ENCODE results near the gene MECR. TPM values are rescaled to one million over a fixed set of nuclear protein-coding genes. Genes with fewer than 3 reads are reported as not detected.

The MECR gene
- polyA plus RNA-seq, 1 of the 3 experiments (the other 2 are of a cell fraction) = 38.3 TPM

- no peak overlapping the region for H2AFZ ChIP-seq (ENCODE audit: low read depth)
- H3K4me2 ChIP-seq = peak overlapping the region; percentile 86
- WGBS (ENCODE audit: low lambda C conversion rate) = 58% methylated on average over 4 of the region's 4 CpGs
- peaks cover 6 to 14% of the 10 kb centered on the region in 2 experiments for H3K36me3 ChIP-seq (replicated peaks in 1 of 2; ENCODE audit: control insufficient read depth in 1 of 2, insufficient read depth in 2 of 2, low read length in 1 of 2)
- H3K4me3 ChIP-seq (ENCODE audit: low read depth in 2 of 2, low read length in 1 of 2) = peak overlapping the region; percentile 86 to 95; a peak in 3 of 4 replicates
- TF ChIP-seq, protein P1, sequence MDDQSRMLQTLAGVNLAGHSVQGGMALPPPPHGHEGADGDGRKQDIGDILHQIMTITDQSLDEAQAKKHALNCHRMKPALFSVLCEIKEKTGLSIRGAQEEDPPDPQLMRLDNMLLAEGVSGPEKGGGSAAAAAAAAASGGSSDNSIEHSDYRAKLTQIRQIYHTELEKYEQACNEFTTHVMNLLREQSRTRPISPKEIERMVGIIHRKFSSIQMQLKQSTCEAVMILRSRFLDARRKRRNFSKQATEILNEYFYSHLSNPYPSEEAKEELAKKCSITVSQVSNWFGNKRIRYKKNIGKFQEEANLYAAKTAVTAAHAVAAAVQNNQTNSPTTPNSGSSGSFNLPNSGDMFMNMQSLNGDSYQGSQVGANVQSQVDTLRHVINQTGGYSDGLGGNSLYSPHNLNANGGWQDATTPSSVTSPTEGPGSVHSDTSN (IDR thresholded peaks at IDR 0.05) = no peak
- no peak for TF ChIP-seq EP300 (IDR thresholded peaks at IDR 0.05; ENCODE audit: borderline replicate concordance in 1 of 2, low read depth in 1 of 2, low read length in 1 of 2)
- TF ChIP-seq TEAD4 (IDR thresholded peaks at IDR 0.05; ENCODE audit: borderline replicate concordance, insufficient read depth) = no peak
- TF ChIP-seq USF1 (IDR thresholded peaks at IDR 0.05; ENCODE audit: borderline replicate concordance, low read depth) = no peak
- TF ChIP-seq, protein P2, sequence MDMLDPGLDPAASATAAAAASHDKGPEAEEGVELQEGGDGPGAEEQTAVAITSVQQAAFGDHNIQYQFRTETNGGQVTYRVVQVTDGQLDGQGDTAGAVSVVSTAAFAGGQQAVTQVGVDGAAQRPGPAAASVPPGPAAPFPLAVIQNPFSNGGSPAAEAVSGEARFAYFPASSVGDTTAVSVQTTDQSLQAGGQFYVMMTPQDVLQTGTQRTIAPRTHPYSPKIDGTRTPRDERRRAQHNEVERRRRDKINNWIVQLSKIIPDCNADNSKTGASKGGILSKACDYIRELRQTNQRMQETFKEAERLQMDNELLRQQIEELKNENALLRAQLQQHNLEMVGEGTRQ (IDR thresholded peaks at IDR 0.05; ENCODE audit: borderline replicate concordance, low read depth, low read length) = no peak
- no peak for TF ChIP-seq YY1 (IDR thresholded peaks at IDR 0.05; ENCODE audit: low read depth)
- TF ChIP-seq ELF1 (IDR thresholded peaks at IDR 0.05) = no peak
- no peak for TF ChIP-seq TCF12 (IDR thresholded peaks at IDR 0.05)
- TF ChIP-seq CTCF (IDR thresholded peaks at IDR 0.05) = no peak
- TF ChIP-seq FOXM1 (IDR thresholded peaks at IDR 0.05; ENCODE audit: low read depth) = no peak
- TF ChIP-seq MXI1 (IDR thresholded peaks at IDR 0.05; ENCODE audit: low read depth, low read length) = no peak
- TF ChIP-seq, protein P3, sequence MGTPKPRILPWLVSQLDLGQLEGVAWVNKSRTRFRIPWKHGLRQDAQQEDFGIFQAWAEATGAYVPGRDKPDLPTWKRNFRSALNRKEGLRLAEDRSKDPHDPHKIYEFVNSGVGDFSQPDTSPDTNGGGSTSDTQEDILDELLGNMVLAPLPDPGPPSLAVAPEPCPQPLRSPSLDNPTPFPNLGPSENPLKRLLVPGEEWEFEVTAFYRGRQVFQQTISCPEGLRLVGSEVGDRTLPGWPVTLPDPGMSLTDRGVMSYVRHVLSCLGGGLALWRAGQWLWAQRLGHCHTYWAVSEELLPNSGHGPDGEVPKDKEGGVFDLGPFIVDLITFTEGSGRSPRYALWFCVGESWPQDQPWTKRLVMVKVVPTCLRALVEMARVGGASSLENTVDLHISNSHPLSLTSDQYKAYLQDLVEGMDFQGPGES (IDR thresholded peaks at IDR 0.05; ENCODE audit: low read depth, low read length) = no peak
- TF ChIP-seq POLR2AphosphoS5 (IDR thresholded peaks at IDR 0.05; ENCODE audit: low read depth, low read length) = no peak
- no peak for TF ChIP-seq RXRA (IDR thresholded peaks at IDR 0.05; ENCODE audit: borderline replicate concordance, low read depth)
- TF ChIP-seq CHD2 (IDR thresholded peaks at IDR 0.05; ENCODE audit: low read length, partially characterized antibody) = no peak
- TF ChIP-seq GATA2 (CRISPR knock-in tag; IDR thresholded peaks at IDR 0.05) = no peak
- TF ChIP-seq NFIC (IDR thresholded peaks at IDR 0.05; ENCODE audit: borderline replicate concordance) = no peak
- peak overlapping the region; percentile 100; the same call in 1 of the 2 replicates for H3K9ac ChIP-seq
- no peaks in the 10 kb centered on the region for H3K9me3 ChIP-seq
- peaks cover 70% of the 10 kb centered on the region for H3K79me2 ChIP-seq (ENCODE audit: insufficient read depth)
- ChIA-PET CTCF (interaction anchor here (0.7 to 6.6 kb wide), 7 partner anchors 9 to 297 kb away, joined by 3 to 45 read pairs (median 5); no protein-coding TSS in a partner anchor), POLR2A (no interaction called here)
- no peak for DNase-seq
- H3K9me2 ChIP-seq = no peaks in the 10 kb centered on the region
- H3K27ac ChIP-seq (ENCODE audit: low read depth in 2 of 2, low read length in 1 of 2) = no peak overlapping the region
- no peaks in the 10 kb centered on the region for H3K27me3 ChIP-seq (ENCODE audit: insufficient read depth)
- peaks cover 62% of the 10 kb centered on the region for H4K20me1 ChIP-seq (ENCODE audit: insufficient read depth)
- H3K4me1 ChIP-seq (ENCODE audit: control insufficient read depth in 1 of 2, insufficient read depth in 2 of 2, low read depth in 1 of 2, low read length in 1 of 2) = peaks cover 10 to 25% of the 10 kb centered on the region in 2 experiments; a peak in 3 of 4 replicates
- H3F3A ChIP-seq (replicated peaks; ENCODE audit: insufficient read depth) = peaks cover 31% of the 10 kb centered on the region
These were observed 51.0 kb downstream of the MECR start for GRCh38 chr1:29179641-29180184.
